GM12878 (cell line): Measurements from ENCODE around the gene AATF. TPM values are rescaled to one million over a fixed set of nuclear protein-coding genes. Genes with fewer than 3 reads are reported as not detected.
A peak's percentile ranks its signal among the peaks of the same experiment; 100 is the strongest.

Experiments
- BACH1 ChIP-seq: fragments of 450-650 bp; IDR thresholded peaks from 2 replicates; pipeline ENCODE4 v1.6.1; 2017; ENCODE audit warnings: mild to moderate bottlenecking, borderline replicate concordance
- BCL3 ChIP-seq: IDR thresholded peaks from 2 replicates; pipeline ENCODE4 v1.6.1; 2011; ENCODE audit warnings: borderline replicate concordance, low read depth, mild to moderate bottlenecking, moderate library complexity, low read length; ENCODE audit not compliant: insufficient read depth, poor library complexity, severe bottlenecking
- CBX5 ChIP-seq: sonication (generic); IDR thresholded peaks from 2 replicates; pipeline ENCODE4 v1.6.1; 2016; ENCODE audit warnings: low read depth, moderate library complexity, mild to moderate bottlenecking, inconsistent platforms
- DPF2 ChIP-seq: fragments of 450-650 bp; IDR thresholded peaks from 2 replicates; pipeline ENCODE4 v1.6.1; 2017; ENCODE audit warnings: mild to moderate bottlenecking
- E2F4 ChIP-seq: IDR thresholded peaks from 2 replicates; pipeline ENCODE4 v1.6.1; 2012; ENCODE audit warnings: low read depth, low read length, improper control_type of control experiment
- ETV6 ChIP-seq, 2 experiments: fragments of 450-650 bp in 1 of 2; IDR thresholded peaks in 1 of 2; conservative IDR thresholded peaks in 1 of 2; 2 replicates each; pipeline ENCODE4 v1.6.1; 2014; ENCODE audit warnings: antibody characterized with exemption in 1 of 2, borderline replicate concordance in 1 of 2, low read depth in 1 of 2, mild to moderate bottlenecking in 1 of 2, moderate library complexity in 1 of 2
- GABPA ChIP-seq: IDR thresholded peaks from 2 replicates; pipeline ENCODE4 v1.6.1; 2014; ENCODE audit warnings: antibody characterized with exemption, low read depth, mild to moderate bottlenecking, inconsistent platforms
- IKZF2 ChIP-seq, 2 experiments: fragments of 450-650 bp; IDR thresholded peaks; 2 replicates each; pipeline ENCODE4 v1.6.1; 2017; ENCODE audit warnings: mild to moderate bottlenecking in 2 of 2, moderate library complexity in 2 of 2
- JUNB ChIP-seq: IDR thresholded peaks from 2 replicates; pipeline ENCODE4 v1.6.1; 2016; ENCODE audit warnings: antibody characterized with exemption, mild to moderate bottlenecking
- KAT2A ChIP-seq: conservative IDR thresholded peaks from 2 replicates; pipeline ENCODE4 v1.6.1; 2011; ENCODE audit warnings: low read depth, low read length; ENCODE audit not compliant: control insufficient read depth
- MEF2A ChIP-seq: IDR thresholded peaks from 2 replicates; pipeline ENCODE4 v1.6.1; 2011; ENCODE audit warnings: low read depth, mild to moderate bottlenecking, low read length, moderate library complexity; ENCODE audit not compliant: insufficient read depth
- NFIC ChIP-seq: IDR thresholded peaks from 2 replicates; pipeline ENCODE4 v1.6.1; 2012; ENCODE audit warnings: low read depth, mild to moderate bottlenecking, inconsistent platforms, low read length, moderate library complexity
- RAD51 ChIP-seq: fragments of 450-650 bp; IDR thresholded peaks from 2 replicates; pipeline ENCODE4 v1.6.1; 2016; ENCODE audit warnings: moderate library complexity, mild to moderate bottlenecking, inconsistent platforms
- RFX5 ChIP-seq: IDR thresholded peaks from 2 replicates; pipeline ENCODE4 v1.6.1; 2011; ENCODE audit warnings: low read depth, low read length, improper control_type of control experiment
- SKIL ChIP-seq: fragments of 450-650 bp; IDR thresholded peaks from 2 replicates; pipeline ENCODE4 v1.6.1; 2017; ENCODE audit warnings: mild to moderate bottlenecking, low read depth, inconsistent platforms; ENCODE audit not compliant: poor library complexity, severe bottlenecking
- SMC3 ChIP-seq: IDR thresholded peaks from 2 replicates; pipeline ENCODE4 v1.6.1; 2011; ENCODE audit warnings: low read length, improper control_type of control experiment, borderline replicate concordance
- SRF ChIP-seq, 2 experiments: IDR thresholded peaks; 2 replicates each; pipeline ENCODE4 v1.6.1; 2011; ENCODE audit warnings: low read depth in 2 of 2, low read length in 2 of 2, mild to moderate bottlenecking in 1 of 2, moderate library complexity in 1 of 2
- STAT1 ChIP-seq: fragments of 450-650 bp; conservative IDR thresholded peaks from 2 replicates; pipeline ENCODE4 v1.6.1; 2014; ENCODE audit warnings: antibody characterized with exemption, mild to moderate bottlenecking
- SUPT20H ChIP-seq: IDR thresholded peaks from 2 replicates; pipeline ENCODE4 v1.6.1; 2011; ENCODE audit warnings: low read depth, mild to moderate bottlenecking, low read length, moderate library complexity, borderline replicate concordance; ENCODE audit not compliant: control insufficient read depth
- TCF3 ChIP-seq: IDR thresholded peaks from 2 replicates; pipeline ENCODE4 v1.6.1; 2012; ENCODE audit warnings: low read depth, mild to moderate bottlenecking, low read length, borderline replicate concordance; ENCODE audit not compliant: insufficient read depth
- WRNIP1 ChIP-seq: IDR thresholded peaks from 2 replicates; pipeline ENCODE4 v1.6.1; 2011; ENCODE audit warnings: low read depth, low read length, improper control_type of control experiment, borderline replicate concordance
- YBX1 ChIP-seq: fragments of 450-650 bp; IDR thresholded peaks from 2 replicates; pipeline ENCODE4 v1.6.1; 2016; ENCODE audit warnings: antibody characterized with exemption
- ZBTB11 ChIP-seq: fragments of 450-650 bp; formaldehyde crosslinking; IDR thresholded peaks from 2 replicates; pipeline ENCODE4 v1.5.0; 2022; ENCODE audit warnings: mild to moderate bottlenecking, missing genetic modification characterization
- polyA plus RNA-seq, 11 experiments: library from polyadenylated mRNA; depleted of rRNA in 4 of 11; unstranded in 6 of 11; stranded (reverse) in 5 of 11; fragments of >200 nt; fragmentation: Nextera tagmentation in 4 of 11; fragmentation: Illumina TruSeq in 1 of 11; extraction: Ambion mirVana in 4 of 11; extraction: Trizol in 1 of 11; gene quantifications; 1 replicate in 1 of 11; 2 replicates in 10 of 11; pipeline versions ENCODE4 v1.2.1 to v1.2.3, GENCODE V29; 2011 to 2016; ENCODE audit warnings: inconsistent platforms in 2 of 11, missing spikeins in 2 of 11, low read depth in 1 of 11
- total RNA-seq, 4 experiments: library from RNA; depleted of rRNA in 3 of 4; stranded (reverse); fragments of >200 nt in 3 of 4; fragmentation: Illumina TruSeq in 1 of 4; extraction: Trizol in 1 of 4; gene quantifications; 2 replicates each; pipeline versions ENCODE4 v1.2.1 to v1.2.3, GENCODE V29; 2013 to 2021

Gene AATF
- total and polyA plus RNA-seq, 10 of the 15 experiments (the other 5 are each of a cell fraction or from before 2014, with no cell fraction given), result 36.8 to 110 (median 77.9) TPM

- TF ChIP-seq ZBTB11 (CRISPR knock-in tag) (no peak), DPF2 (peak; percentile 75), NFIC (peak; percentile 78), SKIL (no peak), TCF3 (no peak), MEF2A (no peak), BACH1 (no peak), CBX5 (no peak), BCL3 (no peak), WRNIP1 (no peak), IKZF2 (IDR thresholded peaks at IDR 0.05) (peak; percentile 57 to 70; a peak in 3 of 4 replicates), SRF (IDR thresholded peaks at IDR 0.05; ENCODE audit: low read depth in 2 of 2, low read length in 2 of 2) (0 out of 4 replicates have a peak, but pooled peaks of 1 of the 2 experiments have one; percentile 45), KAT2A (no peak), ETV6 (conservative IDR thresholded peaks at IDR 0.05 in 1 of 2, IDR thresholded peaks at IDR 0.05 in 1 of 2; ENCODE audit: borderline replicate concordance in 1 of 2, low read depth in 1 of 2) (no peak), RAD51 (no peak), SUPT20H (no peak), GABPA (no peak), YBX1 (no peak), RFX5 (no peak), E2F4 (no peak), STAT1 (no peak), JUNB (peak; percentile 86), SMC3 (no peak)
These were observed 77.2 kb downstream of the AATF start (continued) for GRCh38 chr17:37025847-37026530.
